ENCODE results near the gene SALL1. TPM values are rescaled to one million over a fixed set of nuclear protein-coding genes. Genes with fewer than 3 reads are reported as not detected.

Gene SALL1
- total and polyA plus RNA-seq, 2 experiments from 2014 or later, result 9.4 to 22.7 TPM

GRCh38 chr16:51161440-51162195 lies 10.5 kb upstream of the SALL1 start:
- Mint-ChIP-seq H3K27ac (no peak overlapping the region), H3K4me1 (peaks cover 39% of the 10 kb centered on the region), H3K27me3 (ENCODE audit: insufficient read depth, low read depth, poor library complexity) (peaks cover 24% of the 10 kb centered on the region)

More at GRCh38 chr16:51161440-51162195, 10.5 kb upstream of the SALL1 start:
- ATAC-seq (no peak), DNase-seq (ENCODE audit: low spot score) (no peak)
- no peaks in the 10 kb centered on the region for H3K9me2 ChIP-seq (ENCODE audit: insufficient read depth)
- H3K4me1 ChIP-seq (ENCODE audit: insufficient read depth), result peaks cover 25% of the 10 kb centered on the region
- Mint-ChIP-seq H3K9me3 (peaks cover 3% of the 10 kb centered on the region; the same call in 2 of the 3 replicates), H3K36me3 (ENCODE audit: low read depth) (peaks cover 2% of the 10 kb centered on the region; the same call in 1 of the 3 replicates), H3K4me3 (no peak overlapping the region)
- H3K36me3 ChIP-seq (ENCODE audit: insufficient read depth), result no peaks in the 10 kb centered on the region
- H3K79me2 ChIP-seq (replicated peaks; ENCODE audit: insufficient read depth), result no peaks in the 10 kb centered on the region
- H3K27me3 ChIP-seq (ENCODE audit: insufficient read depth), result peaks cover 31% of the 10 kb centered on the region
- no peak overlapping the region for H3K4me2 ChIP-seq
- H3F3A ChIP-seq (replicated peaks; ENCODE audit: low read depth), result no peaks in the 10 kb centered on the region
- H4K20me1 ChIP-seq (replicated peaks; ENCODE audit: insufficient read depth), result no peaks in the 10 kb centered on the region
- H3K4me3 ChIP-seq, result no peak overlapping the region
- no peak overlapping the region for H2AFZ ChIP-seq
- H3K27ac ChIP-seq (ENCODE audit: low read depth), result no peak overlapping the region
- TF ChIP-seq STAT1 (IDR thresholded peaks at IDR 0.05; ENCODE audit: unreplicated experiment) (no peak), CTCF (conservative IDR thresholded peaks at IDR 0.05; ENCODE audit: low read depth in 2 of 2) (no peak), EZH2 (IDR thresholded peaks at IDR 0.05; ENCODE audit: low read depth, unreplicated experiment) (no peak), REST (IDR thresholded peaks at IDR 0.05; ENCODE audit: unreplicated experiment) (no peak), CREB1 (CRISPR knock-in tag; IDR thresholded peaks at IDR 0.05; ENCODE audit: low read depth) (no peak), ZNF114 (CRISPR knock-in tag; IDR thresholded peaks at IDR 0.05) (no peak), JUNB (IDR thresholded peaks at IDR 0.05; ENCODE audit: unreplicated experiment) (no peak), EZH2phosphoT487 (IDR thresholded peaks at IDR 0.05; ENCODE audit: unreplicated experiment) (no peak), NANOG (IDR thresholded peaks at IDR 0.05; ENCODE audit: borderline replicate concordance) (no peak), ZNF462 (CRISPR knock-in tag; IDR thresholded peaks at IDR 0.05) (no peak), ZNF331 (CRISPR knock-in tag; IDR thresholded peaks at IDR 0.05; ENCODE audit: low read depth) (no peak)
